Type B pancreatic cell (in vitro differentiated cells): Measurements from ENCODE around the gene CYBA. TPM values are rescaled to one million over a fixed set of nuclear protein-coding genes. Genes with fewer than 3 reads are reported as not detected.

Experiments
- DNase-seq: peaks from one replicate; pipeline ENCODE4 v3.0.0; 2021; ENCODE audit warnings: mixed read lengths; ENCODE audit not compliant: unreplicated experiment; ENCODE audit errors: extremely low spot score
- H3K27ac Mint-ChIP-seq: 2 replicates; pipeline ENCODE4 v1.8.0; 2021; ENCODE audit warnings: mild to moderate bottlenecking, mixed read lengths
- H3K27me3 Mint-ChIP-seq: 2 replicates; pipeline ENCODE4 v1.8.0; 2021; ENCODE audit warnings: mixed read lengths
- H3K36me3 Mint-ChIP-seq: 2 replicates; pipeline ENCODE4 v1.8.0; 2021; ENCODE audit warnings: mixed read lengths
- H3K4me1 Mint-ChIP-seq: one replicate; pipeline ENCODE4 v1.8.0; 2021; ENCODE audit warnings: mixed read lengths; ENCODE audit not compliant: unreplicated experiment
- H3K4me3 Mint-ChIP-seq: 2 replicates; pipeline ENCODE4 v1.8.0; 2021; ENCODE audit warnings: mild to moderate bottlenecking, mixed read lengths
- H3K9me3 Mint-ChIP-seq: 2 replicates; pipeline ENCODE4 v1.8.0; 2021; ENCODE audit warnings: mixed read lengths
- total RNA-seq: library from RNA; stranded (reverse); gene quantifications from 2 replicates; pipeline ENCODE4 v1.2.1, GENCODE V29; 2021; ENCODE audit warnings: low replicate concordance
- TF ChIP-seq, protein P1 (sequence below): fragments of 200-600 bp; sonication (generic); conservative IDR thresholded peaks from 2 replicates; pipeline ENCODE4 v1.5.0; 2021; ENCODE audit warnings: antibody characterized with exemption, mild to moderate bottlenecking

The CYBA gene
- total RNA-seq, 1 donor from 2014 or later: 120 TPM

DNA sequence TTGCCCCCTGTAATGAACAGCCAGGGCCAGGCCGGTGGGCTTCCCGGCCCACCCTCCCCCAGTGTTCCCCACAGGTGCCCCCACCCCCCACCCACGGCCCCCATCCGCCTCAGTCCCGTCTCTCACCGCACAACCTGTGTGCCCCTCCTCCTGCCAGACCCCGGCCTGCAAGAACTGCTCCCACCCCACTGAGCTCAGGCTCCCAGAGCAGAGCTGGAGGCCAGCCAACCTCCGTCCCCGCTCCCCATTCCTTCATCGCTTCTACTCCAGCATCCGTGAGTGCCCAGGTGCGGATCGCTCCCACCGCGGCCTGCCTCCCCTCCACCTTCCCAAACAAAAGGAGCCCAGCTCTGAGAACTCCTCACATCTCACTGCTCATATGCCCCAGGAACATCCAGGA, 7.9 kb upstream of the CYBA start:
- DNase-seq: no peak
- Mint-ChIP-seq H3K27ac (no peak overlapping the region), H3K36me3 (no peaks in the 10 kb centered on the region), H3K4me1 (no peaks in the 10 kb centered on the region), H3K9me3 (no peaks in the 10 kb centered on the region), H3K27me3 (no peaks in the 10 kb centered on the region), H3K4me3 (no peak overlapping the region)
- TF ChIP-seq, protein P1, sequence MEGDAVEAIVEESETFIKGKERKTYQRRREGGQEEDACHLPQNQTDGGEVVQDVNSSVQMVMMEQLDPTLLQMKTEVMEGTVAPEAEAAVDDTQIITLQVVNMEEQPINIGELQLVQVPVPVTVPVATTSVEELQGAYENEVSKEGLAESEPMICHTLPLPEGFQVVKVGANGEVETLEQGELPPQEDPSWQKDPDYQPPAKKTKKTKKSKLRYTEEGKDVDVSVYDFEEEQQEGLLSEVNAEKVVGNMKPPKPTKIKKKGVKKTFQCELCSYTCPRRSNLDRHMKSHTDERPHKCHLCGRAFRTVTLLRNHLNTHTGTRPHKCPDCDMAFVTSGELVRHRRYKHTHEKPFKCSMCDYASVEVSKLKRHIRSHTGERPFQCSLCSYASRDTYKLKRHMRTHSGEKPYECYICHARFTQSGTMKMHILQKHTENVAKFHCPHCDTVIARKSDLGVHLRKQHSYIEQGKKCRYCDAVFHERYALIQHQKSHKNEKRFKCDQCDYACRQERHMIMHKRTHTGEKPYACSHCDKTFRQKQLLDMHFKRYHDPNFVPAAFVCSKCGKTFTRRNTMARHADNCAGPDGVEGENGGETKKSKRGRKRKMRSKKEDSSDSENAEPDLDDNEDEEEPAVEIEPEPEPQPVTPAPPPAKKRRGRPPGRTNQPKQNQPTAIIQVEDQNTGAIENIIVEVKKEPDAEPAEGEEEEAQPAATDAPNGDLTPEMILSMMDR: no peak

DNA sequence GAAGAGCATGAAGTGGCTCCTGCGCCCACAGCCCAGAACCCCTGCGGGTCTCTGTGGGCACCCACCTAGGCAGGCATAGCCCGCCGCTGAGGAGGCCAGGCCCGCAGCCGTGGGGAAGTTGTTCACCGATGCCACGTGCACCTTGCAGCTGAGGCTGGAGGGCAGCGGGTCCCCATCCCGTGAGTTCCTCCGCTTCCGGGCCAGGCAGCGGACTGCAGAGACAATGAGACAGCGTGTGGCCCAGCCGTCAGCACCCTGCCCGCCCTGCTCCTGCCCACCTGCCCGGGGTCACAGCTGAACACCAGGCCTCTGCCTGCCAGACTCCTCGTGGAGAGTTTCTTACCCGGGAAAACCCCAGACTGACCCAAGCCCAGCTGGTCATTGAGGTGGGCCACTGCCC, 6.5 kb upstream of the CYBA start:
- no peak for DNase-seq
- Mint-ChIP-seq H3K9me3 (no peaks in the 10 kb centered on the region), H3K27ac (no peak overlapping the region), H3K27me3 (no peaks in the 10 kb centered on the region), H3K4me1 (no peaks in the 10 kb centered on the region), H3K4me3 (no peak overlapping the region), H3K36me3 (no peaks in the 10 kb centered on the region)
- TF ChIP-seq, protein P1: no peak

DNA sequence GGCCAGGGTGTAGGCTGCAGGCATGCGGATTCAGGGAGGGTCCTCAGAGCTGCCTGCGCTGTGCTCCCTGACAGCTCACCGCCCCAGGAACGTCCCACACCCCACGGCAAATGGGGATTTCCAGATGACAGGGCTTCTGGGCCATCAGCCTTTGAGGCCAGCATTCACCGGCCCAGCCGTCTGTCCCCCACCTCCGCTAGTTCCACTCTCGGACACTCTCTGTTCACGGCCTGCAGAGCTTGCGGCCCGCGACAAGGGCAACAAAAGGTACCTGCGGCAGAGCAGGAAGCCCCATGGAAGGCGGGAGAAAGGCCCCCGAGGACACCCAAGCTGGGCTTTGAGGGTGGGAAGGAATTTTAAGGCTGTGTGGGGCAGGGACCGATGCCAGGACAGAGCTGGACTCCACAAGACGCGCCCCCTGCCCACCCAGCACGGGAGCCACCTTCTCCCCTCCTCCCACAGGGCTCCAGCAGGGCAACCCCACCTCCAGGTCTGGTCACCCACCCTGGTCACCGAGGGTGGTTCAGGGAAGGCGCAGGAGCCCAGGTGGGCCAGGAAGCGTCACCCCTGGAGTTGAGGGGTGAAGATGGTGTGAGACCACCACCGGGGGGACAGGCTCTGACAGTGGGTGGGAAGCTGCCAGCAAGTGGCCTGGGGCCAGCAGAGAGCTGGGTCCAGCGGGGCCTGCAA, 5.6 kb upstream of the CYBA start:
- no peak overlapping the region for H3K4me3 Mint-ChIP-seq
- H3K9me3 Mint-ChIP-seq: no peaks in the 10 kb centered on the region
- no peaks in the 10 kb centered on the region for H3K4me1 Mint-ChIP-seq
- TF ChIP-seq, protein P1: no peak
- DNase-seq: no peak
- H3K36me3 Mint-ChIP-seq: no peaks in the 10 kb centered on the region
- H3K27me3 Mint-ChIP-seq: no peaks in the 10 kb centered on the region
- H3K27ac Mint-ChIP-seq: no peak overlapping the region

DNA sequence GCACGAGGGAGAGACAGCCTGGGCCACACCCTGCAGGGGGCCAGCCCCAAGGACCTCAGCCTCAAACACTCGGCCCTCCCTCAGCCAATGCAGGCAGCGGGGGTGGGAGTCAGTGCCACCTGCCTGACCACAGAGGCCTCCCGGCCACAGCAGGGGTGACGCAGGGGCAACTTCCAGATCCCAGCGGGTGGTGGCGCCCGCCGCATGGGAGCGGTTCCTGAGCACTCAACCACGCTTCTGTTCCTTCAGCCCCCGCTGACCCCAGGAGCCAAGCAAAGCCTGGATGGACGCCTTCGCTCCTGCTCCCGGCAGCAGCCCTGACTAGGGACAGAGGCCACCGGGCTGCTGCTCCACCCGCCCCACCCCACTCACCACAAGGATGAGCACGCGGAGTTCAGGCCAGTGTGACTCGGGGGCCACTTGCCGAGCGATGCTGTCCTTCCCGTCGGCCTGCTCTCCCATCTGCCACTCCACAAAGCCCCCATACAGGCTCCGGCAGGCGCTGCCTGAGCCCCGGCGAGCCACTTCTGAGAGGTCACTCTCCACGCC, 5.0 kb upstream of the CYBA start:
- TF ChIP-seq, protein P1: no peak
- no peaks in the 10 kb centered on the region for H3K9me3 Mint-ChIP-seq
- no peak overlapping the region for H3K4me3 Mint-ChIP-seq
- no peak for DNase-seq
- no peak overlapping the region for H3K27ac Mint-ChIP-seq
- H3K4me1 Mint-ChIP-seq: no peaks in the 10 kb centered on the region
- no peaks in the 10 kb centered on the region for H3K36me3 Mint-ChIP-seq
- no peaks in the 10 kb centered on the region for H3K27me3 Mint-ChIP-seq

DNA sequence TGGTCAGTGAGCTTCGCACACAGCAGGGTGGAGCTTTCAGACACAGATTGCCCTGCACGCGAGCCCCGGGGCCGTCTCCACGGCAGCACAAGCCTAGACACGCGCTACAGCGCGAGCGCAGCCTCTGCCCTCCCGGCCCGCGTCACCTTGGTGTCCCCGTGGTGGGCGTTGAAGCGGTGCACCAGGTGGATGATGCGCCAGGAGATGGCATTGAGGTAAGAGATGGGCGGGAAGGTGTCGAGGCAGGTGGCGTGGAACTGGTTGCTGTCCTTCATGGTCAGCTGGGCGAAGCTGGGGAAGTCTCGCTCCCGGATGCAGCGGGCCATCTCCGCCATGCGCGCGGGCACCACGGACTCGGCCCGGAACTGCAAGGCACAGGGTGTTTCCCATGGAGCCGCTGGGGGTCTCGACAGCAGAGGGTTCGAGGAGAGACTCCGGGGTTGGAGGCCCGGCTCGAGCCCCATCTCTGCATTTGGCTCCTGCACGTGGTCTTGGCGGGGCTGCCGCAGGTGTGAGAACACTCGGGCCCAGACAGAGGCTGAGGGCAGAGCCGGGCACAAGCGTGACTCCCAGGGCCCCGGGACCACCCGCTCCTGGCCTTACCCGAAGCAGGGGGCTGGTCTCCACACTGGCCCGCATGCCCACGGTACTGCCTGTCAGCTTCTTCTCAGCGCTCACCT, 4.3 kb upstream of the CYBA start:
- DNase-seq: no peak
- TF ChIP-seq, protein P1: no peak
- no peaks in the 10 kb centered on the region for H3K9me3 Mint-ChIP-seq
- H3K27ac Mint-ChIP-seq: no peak overlapping the region
- no peaks in the 10 kb centered on the region for H3K4me1 Mint-ChIP-seq
- H3K4me3 Mint-ChIP-seq: no peak overlapping the region
- H3K27me3 Mint-ChIP-seq: no peaks in the 10 kb centered on the region
- H3K36me3 Mint-ChIP-seq: no peaks in the 10 kb centered on the region
